Hepatocyte (in vitro differentiated cells): ENCODE data around the gene MEIS1.

ENCODE experiments used
- EZH2 ChIP-seq: fragments of 200-600 bp; sonication (generic); IDR thresholded peaks from 2 replicates; pipeline ENCODE4 v1.6.1; 2016; ENCODE audit warnings: antibody characterized with exemption, mild to moderate bottlenecking, borderline replicate concordance
- TF ChIP-seq, protein P1 (sequence below): fragments of 200-600 bp; sonication (generic); IDR thresholded peaks from 2 replicates; pipeline ENCODE4 v1.5.1; 2016; ENCODE audit warnings: antibody characterized with exemption, mild to moderate bottlenecking; ENCODE audit not compliant: poor library complexity

DNA sequence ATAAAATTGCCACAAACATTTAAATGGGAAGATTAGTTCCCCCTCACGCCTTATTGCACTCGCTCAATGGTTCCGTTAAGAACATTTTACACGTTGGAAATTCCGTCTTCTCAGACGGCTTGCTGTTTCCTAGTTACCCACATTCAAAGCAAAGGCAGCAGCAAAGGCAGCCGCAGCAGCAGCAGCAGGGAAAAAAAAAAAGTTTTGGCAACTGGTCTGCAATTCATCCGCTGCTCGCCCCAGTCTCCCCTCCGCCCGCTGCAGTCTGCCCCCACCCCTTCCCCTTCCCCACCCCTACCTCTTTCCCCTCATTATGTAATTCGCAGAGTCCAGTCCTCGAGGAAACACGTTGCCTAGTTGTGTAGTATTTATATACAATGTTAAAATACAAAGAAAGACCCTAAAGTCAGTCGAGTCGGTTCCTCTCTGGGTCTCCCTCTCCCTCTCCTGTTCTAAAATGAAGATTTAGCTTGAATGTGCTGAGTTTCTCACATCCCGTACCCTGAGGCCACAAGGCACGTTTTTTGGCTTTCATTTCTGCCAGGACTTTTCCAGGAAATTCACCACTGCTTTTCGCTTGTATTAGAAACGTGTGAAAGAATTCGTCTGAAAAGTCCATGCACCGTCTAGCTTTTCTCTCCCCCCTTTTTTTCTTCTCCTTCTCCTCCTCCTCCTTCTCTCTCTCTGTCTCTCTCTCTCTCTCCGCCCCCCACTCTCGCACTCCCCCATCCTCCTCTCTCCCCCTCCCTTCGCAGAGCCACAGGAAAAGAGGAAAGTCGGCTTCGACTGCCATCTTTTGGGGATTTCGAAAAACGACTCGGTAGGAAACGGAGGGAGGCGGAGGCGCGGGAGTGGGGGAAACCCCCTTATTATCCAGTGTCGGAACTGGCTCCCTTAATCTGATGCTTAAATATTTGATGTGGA is 140.0 kb downstream of the MEIS1 start:
- TF ChIP-seq, protein P1, sequence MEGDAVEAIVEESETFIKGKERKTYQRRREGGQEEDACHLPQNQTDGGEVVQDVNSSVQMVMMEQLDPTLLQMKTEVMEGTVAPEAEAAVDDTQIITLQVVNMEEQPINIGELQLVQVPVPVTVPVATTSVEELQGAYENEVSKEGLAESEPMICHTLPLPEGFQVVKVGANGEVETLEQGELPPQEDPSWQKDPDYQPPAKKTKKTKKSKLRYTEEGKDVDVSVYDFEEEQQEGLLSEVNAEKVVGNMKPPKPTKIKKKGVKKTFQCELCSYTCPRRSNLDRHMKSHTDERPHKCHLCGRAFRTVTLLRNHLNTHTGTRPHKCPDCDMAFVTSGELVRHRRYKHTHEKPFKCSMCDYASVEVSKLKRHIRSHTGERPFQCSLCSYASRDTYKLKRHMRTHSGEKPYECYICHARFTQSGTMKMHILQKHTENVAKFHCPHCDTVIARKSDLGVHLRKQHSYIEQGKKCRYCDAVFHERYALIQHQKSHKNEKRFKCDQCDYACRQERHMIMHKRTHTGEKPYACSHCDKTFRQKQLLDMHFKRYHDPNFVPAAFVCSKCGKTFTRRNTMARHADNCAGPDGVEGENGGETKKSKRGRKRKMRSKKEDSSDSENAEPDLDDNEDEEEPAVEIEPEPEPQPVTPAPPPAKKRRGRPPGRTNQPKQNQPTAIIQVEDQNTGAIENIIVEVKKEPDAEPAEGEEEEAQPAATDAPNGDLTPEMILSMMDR: peak; percentile 77
- no peak for TF ChIP-seq EZH2
